Keratinocyte (primary cell): Measurements from ENCODE around the gene CWH43.

Experiments
- EZH2 ChIP-seq: IDR thresholded peaks from one replicate; pipeline ENCODE4 v1.6.1; 2012; ENCODE audit warnings: inconsistent platforms, mild to moderate bottlenecking, low read length, moderate library complexity
- TF ChIP-seq, protein P1 (sequence below), 3 experiments: IDR thresholded peaks in 1 of 3; conservative IDR thresholded peaks in 1 of 3; optimal IDR thresholded peaks in 1 of 3; 2 replicates in 2 of 3; 3 replicates in 1 of 3; pipeline versions ENCODE3 to v1.5.1; 2011; ENCODE audit warnings: low read length in 3 of 3, mild to moderate bottlenecking in 3 of 3, moderate library complexity in 2 of 3, control low read depth in 1 of 3, inconsistent platforms in 1 of 3; ENCODE audit not compliant: insufficient read depth in 2 of 3; ENCODE audit errors: extremely low read depth in 1 of 3

DNA sequence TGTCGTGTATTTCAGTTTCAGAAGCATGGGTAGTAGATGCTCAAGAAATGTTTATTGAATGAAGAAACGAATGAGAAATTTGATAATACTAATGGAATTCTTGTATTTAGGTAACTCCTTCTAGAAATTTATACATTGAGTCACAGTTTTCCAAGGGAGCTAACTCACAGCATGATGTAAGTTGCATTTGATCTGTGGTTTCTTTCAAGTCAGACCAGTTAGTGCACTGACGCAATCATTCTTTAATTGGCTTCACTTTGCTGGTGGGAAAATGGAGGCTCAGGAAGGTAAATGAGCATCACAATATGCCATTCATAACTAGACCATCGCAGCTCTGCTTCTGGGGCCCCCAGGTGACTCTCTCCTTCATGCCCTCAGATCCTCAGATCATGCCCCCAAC, 17.3 kb upstream of the CWH43 start:
- TF ChIP-seq, protein P1, sequence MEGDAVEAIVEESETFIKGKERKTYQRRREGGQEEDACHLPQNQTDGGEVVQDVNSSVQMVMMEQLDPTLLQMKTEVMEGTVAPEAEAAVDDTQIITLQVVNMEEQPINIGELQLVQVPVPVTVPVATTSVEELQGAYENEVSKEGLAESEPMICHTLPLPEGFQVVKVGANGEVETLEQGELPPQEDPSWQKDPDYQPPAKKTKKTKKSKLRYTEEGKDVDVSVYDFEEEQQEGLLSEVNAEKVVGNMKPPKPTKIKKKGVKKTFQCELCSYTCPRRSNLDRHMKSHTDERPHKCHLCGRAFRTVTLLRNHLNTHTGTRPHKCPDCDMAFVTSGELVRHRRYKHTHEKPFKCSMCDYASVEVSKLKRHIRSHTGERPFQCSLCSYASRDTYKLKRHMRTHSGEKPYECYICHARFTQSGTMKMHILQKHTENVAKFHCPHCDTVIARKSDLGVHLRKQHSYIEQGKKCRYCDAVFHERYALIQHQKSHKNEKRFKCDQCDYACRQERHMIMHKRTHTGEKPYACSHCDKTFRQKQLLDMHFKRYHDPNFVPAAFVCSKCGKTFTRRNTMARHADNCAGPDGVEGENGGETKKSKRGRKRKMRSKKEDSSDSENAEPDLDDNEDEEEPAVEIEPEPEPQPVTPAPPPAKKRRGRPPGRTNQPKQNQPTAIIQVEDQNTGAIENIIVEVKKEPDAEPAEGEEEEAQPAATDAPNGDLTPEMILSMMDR (optimal IDR thresholded peaks at IDR 0.05 in 1 of 3, IDR thresholded peaks at IDR 0.05 in 1 of 3, conservative IDR thresholded peaks at IDR 0.05 in 1 of 3; ENCODE audit: extremely low read depth in 1 of 3, insufficient read depth in 2 of 3, low read length in 3 of 3) = no peak
- TF ChIP-seq EZH2 = no peak
